AG04450 (cell line): Measurements from ENCODE around the gene SOX15. TPM values are rescaled to one million over a fixed set of nuclear protein-coding genes. Genes with fewer than 3 reads are reported as not detected.

Experiments used
- CTCF ChIA-PET: fragments of 300-600, 350-600 bp; formaldehyde crosslinking; extraction: SDS; loops from one replicate; lab custom pipeline; 2022; ENCODE audit warnings: antibody characterized with exemption, inconsistent platforms; lab: Charles Lee
- POLR2A ChIA-PET: fragments of 350-600 bp; formaldehyde crosslinking; extraction: SDS; loops from one replicate; lab custom pipeline; 2021; ENCODE audit warnings: antibody characterized with exemption, inconsistent platforms; lab: Yijun Ruan, JAX
- DNase-seq: peaks from one replicate; pipeline ENCODE4 v3.0.0-alpha.2; 2011; ENCODE audit warnings: low read depth, low spot score
- H3K27ac ChIP-seq: one replicate; pipeline ENCODE4 v1.5.1; 2012; ENCODE audit warnings: low read depth, low read length, control low read depth
- H3K27me3 ChIP-seq: one replicate; pipeline ENCODE4 v1.6.0; 2012; ENCODE audit warnings: low read length; ENCODE audit not compliant: control insufficient read depth, insufficient read depth
- H3K4me3 ChIP-seq: 2 replicates; pipeline ENCODE4 v1.5.1; 2011; ENCODE audit warnings: mild to moderate bottlenecking, low read depth, low read length, control low read depth
- H3K9me3 ChIP-seq: 2 replicates; pipeline ENCODE4 v1.5.1; 2012; ENCODE audit warnings: low read length; ENCODE audit not compliant: control insufficient read depth, insufficient read depth
- polyA minus RNA-seq: library from RNA; depleted of rRNA, polyadenylated mRNA; stranded (reverse); fragments of >200 nt; gene quantifications from 2 replicates; pipeline ENCODE4 v1.2.3, GENCODE V29; 2011; rRNA and poly(A)+ RNA removed
- polyA plus RNA-seq: library from polyadenylated mRNA; depleted of rRNA; stranded (reverse); fragments of >200 nt; gene quantifications from 2 replicates; pipeline ENCODE4 v1.2.3, GENCODE V29; 2011; rRNA removed
- TF ChIP-seq, protein P1 (sequence below): IDR thresholded peaks from 2 replicates; pipeline ENCODE4 v1.5.1; 2011; ENCODE audit warnings: low read depth, low read length, control low read depth, inconsistent platforms

SOX15 gene
- polyA plus RNA-seq (0.24 and 0.29 TPM in 2 replicates), polyA minus RNA-seq (0.17 TPM in 1 of 2 replicates, not detected in the other)

- ChIA-PET CTCF (interaction anchor here (0.5 to 2.4 kb wide), 20 partner anchors 11 to 544 kb away, joined by 3 to 39 read pairs (median 6); partner anchors contain the start of genes FXR2, SENP3, TMEM95 and TP53), POLR2A (interaction anchor here (0.6 to 2.8 kb wide), 9 partner anchors 9 to 97 kb away, joined by 3 to 22 read pairs (median 4); partner anchors contain the start of genes CD68, SAT2, SENP3 and TP53)
- Histone ChIP-seq H3K4me3 (peak within 1 kb of the TSS; percentile 34), H3K27me3 (no peaks in the 10 kb centered on the region), H3K9me3 (no peaks in the 10 kb centered on the region), H3K27ac (peak within 1 kb of the TSS; percentile 94)
- TF ChIP-seq, protein P1, sequence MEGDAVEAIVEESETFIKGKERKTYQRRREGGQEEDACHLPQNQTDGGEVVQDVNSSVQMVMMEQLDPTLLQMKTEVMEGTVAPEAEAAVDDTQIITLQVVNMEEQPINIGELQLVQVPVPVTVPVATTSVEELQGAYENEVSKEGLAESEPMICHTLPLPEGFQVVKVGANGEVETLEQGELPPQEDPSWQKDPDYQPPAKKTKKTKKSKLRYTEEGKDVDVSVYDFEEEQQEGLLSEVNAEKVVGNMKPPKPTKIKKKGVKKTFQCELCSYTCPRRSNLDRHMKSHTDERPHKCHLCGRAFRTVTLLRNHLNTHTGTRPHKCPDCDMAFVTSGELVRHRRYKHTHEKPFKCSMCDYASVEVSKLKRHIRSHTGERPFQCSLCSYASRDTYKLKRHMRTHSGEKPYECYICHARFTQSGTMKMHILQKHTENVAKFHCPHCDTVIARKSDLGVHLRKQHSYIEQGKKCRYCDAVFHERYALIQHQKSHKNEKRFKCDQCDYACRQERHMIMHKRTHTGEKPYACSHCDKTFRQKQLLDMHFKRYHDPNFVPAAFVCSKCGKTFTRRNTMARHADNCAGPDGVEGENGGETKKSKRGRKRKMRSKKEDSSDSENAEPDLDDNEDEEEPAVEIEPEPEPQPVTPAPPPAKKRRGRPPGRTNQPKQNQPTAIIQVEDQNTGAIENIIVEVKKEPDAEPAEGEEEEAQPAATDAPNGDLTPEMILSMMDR: no peak
- DNase-seq: no peak
Measured at GRCh38 chr17:7589891-7590691, at the start of gene SOX15. TSS of gene SOX15 (minus strand) at chr17:7590094. CDS start at chr17:7589676, 418 bp downstream.

GRCh38 chr17:7636163-7636562 is 46.3 kb upstream of the SOX15 start:
- DNase-seq: no peak
- TF ChIP-seq, protein P1: no peak
- Histone ChIP-seq H3K4me3 (no peak overlapping the region), H3K9me3 (peaks cover 7% of the 10 kb centered on the region; the same call in 1 of the 2 replicates), H3K27ac (no peak overlapping the region), H3K27me3 (peaks cover 3% of the 10 kb centered on the region)
- CTCF ChIA-PET: interaction anchor here (0.6 to 1.0 kb wide), 3 partner anchors 8 to 103 kb away, joined by 3 to 5 read pairs (median 4); partner anchors contain the start of genes SAT2 and TP53
- POLR2A ChIA-PET: no interaction called here

DNA sequence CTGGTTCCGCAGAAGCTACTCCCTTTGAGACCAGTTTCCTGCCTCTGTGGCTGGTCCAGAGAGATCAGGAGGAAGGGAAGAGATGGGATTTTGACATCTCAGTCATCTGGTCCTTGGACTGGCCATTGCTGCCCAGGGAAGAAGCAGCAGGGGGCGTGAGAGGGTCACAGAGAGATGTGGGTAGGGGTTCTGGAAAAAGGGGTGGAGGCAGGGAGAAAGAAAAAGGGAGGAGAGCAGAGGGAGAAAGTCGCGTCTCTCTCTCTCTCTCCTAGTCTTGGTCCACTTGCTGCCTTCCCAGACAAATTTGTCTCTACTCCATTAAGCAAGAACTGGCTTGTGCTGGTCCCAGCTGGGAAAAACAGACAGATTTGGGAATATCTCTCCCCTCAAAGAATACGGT is 44.5 kb upstream of the SOX15 start:
- no peak overlapping the region for H3K4me3 ChIP-seq
- no peak for DNase-seq
- TF ChIP-seq, protein P1: peak; percentile 77
- no peaks in the 10 kb centered on the region for H3K9me3 ChIP-seq
- ChIA-PET CTCF (interaction anchor here (0.5 to 6.2 kb wide), 6 partner anchors 8 to 560 kb away, joined by 3 to 134 read pairs (median 6); partner anchors contain the start of genes TP53 and WRAP53), POLR2A (interaction anchor here (0.6 to 3.7 kb wide), 2 partner anchors 53 to 278 kb away, joined by 3 to 17 read pairs; partner anchors contain the start of genes TP53 and WRAP53)
- H3K27ac ChIP-seq: no peak overlapping the region
- H3K27me3 ChIP-seq: peaks cover 3% of the 10 kb centered on the region

- TF ChIP-seq, protein P1: no peak
- Histone ChIP-seq H3K27me3 (no peaks in the 10 kb centered on the region), H3K9me3 (no peaks in the 10 kb centered on the region), H3K4me3 (no peak overlapping the region), H3K27ac (no peak overlapping the region)
- no peak for DNase-seq
- CTCF ChIA-PET: interaction anchor here (0.6 to 6.2 kb wide), 13 partner anchors 9 to 530 kb away, joined by 3 to 134 read pairs (median 6); partner anchors contain the start of genes FXR2, TP53 and WRAP53
- POLR2A ChIA-PET: interaction anchor here (3.7 kb wide), 1 partner anchor 55 kb away, joined by 17 read pairs; the partner anchor contains the start of genes TP53 and WRAP53
Measured at GRCh38 chr17:7633093-7633492, 43.2 kb upstream of the SOX15 start.
